A673 (cell line): ENCODE data around the gene PDXDC1. TPM values are rescaled to one million over a fixed set of nuclear protein-coding genes. Genes with fewer than 3 reads are reported as not detected.
"Not testable (repeated sequence)": the region's sequence is repeated elsewhere in the genome, so short reads cannot be mapped to it uniquely, and the experiment has no call there.

Source experiments
- BruUV-seq: library from RNA; stranded (reverse); fragments of 400-500 nt; replicated peaks from 2 replicates; lab custom pipeline; 2021; lab: Mats Ljungman, UMichigan
- CTCF ChIA-PET: fragments of 300-600 bp; sonication (Branson Sonifier 250); formaldehyde crosslinking; loops from one replicate; lab custom pipeline; 2022; ENCODE audit warnings: antibody characterized with exemption; lab: Charles Lee
- POLR2A ChIA-PET: fragments of 300-600 bp; sonication (Branson Sonifier 250); formaldehyde crosslinking; loops from one replicate; lab custom pipeline; 2022; ENCODE audit warnings: antibody characterized with exemption; ENCODE audit not compliant: low non-redundant PET; lab: Charles Lee
- DNase-seq: peaks from one replicate; pipeline ENCODE4 v3.0.0-alpha.2; 2015; ENCODE audit warnings: low spot score
- H3K27ac ChIP-seq: fragments of 200-600 bp; sonication (generic); 2 replicates; pipeline ENCODE4 v1.5.1; 2016; ENCODE audit warnings: mixed run types, low read depth, mild to moderate bottlenecking, mixed read lengths, antibody characterized with exemption, low read length; ENCODE audit not compliant: poor library complexity, severe bottlenecking
- H3K27me3 ChIP-seq: fragments of 200-600 bp; sonication (generic); replicated peaks from 2 replicates; pipeline ENCODE4 v1.6.1; 2017; ENCODE audit warnings: mixed run types, low read depth, mild to moderate bottlenecking, mixed read lengths, antibody characterized with exemption, low read length; ENCODE audit not compliant: insufficient read depth, poor library complexity
- H3K36me3 ChIP-seq: fragments of 200-600 bp; sonication (generic); 2 replicates; pipeline ENCODE4 v1.6.1; 2016; ENCODE audit warnings: mixed run types, mild to moderate bottlenecking, mixed read lengths, antibody characterized with exemption, low read length; ENCODE audit not compliant: insufficient read depth, poor library complexity, severe bottlenecking
- H3K4me1 ChIP-seq: fragments of 200-600 bp; sonication (generic); 2 replicates; pipeline ENCODE4 v1.6.1; 2017; ENCODE audit warnings: mixed run types, mild to moderate bottlenecking, mixed read lengths, antibody characterized with exemption, low read length; ENCODE audit not compliant: insufficient read depth, poor library complexity, severe bottlenecking
- H3K4me3 ChIP-seq: fragments of 200-600 bp; sonication (generic); 2 replicates; pipeline ENCODE4 v1.5.1; 2016; ENCODE audit warnings: low read depth, mixed run types, mild to moderate bottlenecking, mixed read lengths, low read length; ENCODE audit not compliant: poor library complexity, severe bottlenecking
- H3K9me3 ChIP-seq: fragments of 200-600 bp; sonication (generic); 2 replicates; pipeline ENCODE4 v1.6.1; 2016; ENCODE audit warnings: mixed run types, low read depth, mild to moderate bottlenecking, mixed read lengths, antibody characterized with exemption, low read length; ENCODE audit not compliant: poor library complexity, severe bottlenecking
- intact Hi-C: fragments of 100-400 bp; cut with micrococcal nuclease; formaldehyde crosslinking; loops from one replicate; pipeline ENCODE4 v1.10.0; 2022; ENCODE audit not compliant: unreplicated experiment
- microRNA-seq: library from miRNA; unstranded; fragments of <30 nt; microRNA quantifications from one replicate; pipeline ENCODE4 v1.2.0, GENCODE V29; 2021
- total RNA-seq: library from RNA; stranded (reverse); gene quantifications from 2 replicates; pipeline ENCODE4 v1.2.3, GENCODE V29; 2021

The PDXDC1 gene
- total RNA-seq, 1 experiment from 2014 or later: 103 TPM

DNA sequence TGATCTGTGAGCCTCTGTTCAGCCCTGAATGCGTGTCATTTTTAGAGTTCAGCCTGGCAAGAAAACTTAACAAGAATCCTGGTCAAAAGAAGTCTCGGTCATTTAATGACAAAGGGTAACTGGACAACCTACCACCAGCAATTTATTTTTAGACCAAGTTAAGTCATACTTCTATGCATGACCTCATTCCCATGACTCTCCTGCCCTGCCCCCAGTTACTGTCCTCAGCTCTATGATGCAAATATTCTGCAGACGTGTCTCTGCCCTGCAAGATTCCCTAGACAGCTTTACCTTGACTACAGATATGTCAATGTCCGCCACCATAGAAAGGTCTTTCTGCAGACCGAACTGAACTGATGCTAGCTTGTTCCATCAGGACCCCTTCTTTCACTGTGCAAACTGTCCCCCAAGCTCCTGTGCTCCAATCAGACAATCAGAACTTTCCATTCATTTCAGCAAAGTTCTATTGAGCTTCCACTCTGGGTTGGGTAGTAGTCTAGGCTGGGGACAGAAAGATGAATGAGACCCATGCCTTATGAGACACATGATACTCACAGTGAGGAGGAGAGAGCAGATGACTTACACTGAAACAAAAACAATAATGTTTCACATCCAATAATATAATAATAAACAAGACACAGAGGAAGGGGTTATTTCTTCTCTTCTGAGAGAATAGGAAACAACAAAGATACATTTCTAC, 194.3 kb downstream of the PDXDC1 start:
- not testable (repeated sequence) for H3K27ac ChIP-seq

DNA sequence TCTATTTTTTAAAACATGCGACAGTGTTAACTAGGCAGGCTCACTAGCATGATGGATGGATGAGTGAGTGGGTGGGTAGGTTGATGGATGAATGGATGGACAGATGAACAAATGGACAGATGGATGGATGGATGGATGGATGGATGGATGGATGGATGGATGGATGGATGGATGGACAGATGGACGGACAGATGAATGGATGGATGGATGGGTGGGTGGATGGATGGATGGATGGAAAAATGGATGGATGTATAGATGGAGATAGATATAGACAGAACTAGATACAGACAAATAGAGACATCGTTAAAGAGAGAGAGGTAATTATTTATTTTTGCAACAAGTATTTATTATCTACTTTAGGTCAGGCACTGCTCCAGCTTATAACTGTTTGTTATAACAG, 205.1 kb downstream of the PDXDC1 start:
- CTCF ChIA-PET, H3K36me3 ChIP-seq, BruUV-seq, H3K4me1 ChIP-seq, H3K27ac ChIP-seq, POLR2A ChIA-PET, H3K9me3 ChIP-seq, DNase-seq, H3K27me3 ChIP-seq, H3K4me3 ChIP-seq, intact Hi-C loops: not testable (repeated sequence)

More for the DNA sequence above, 194.3 kb downstream of the PDXDC1 start:
- H3K4me1 ChIP-seq, POLR2A ChIA-PET, H3K27me3 ChIP-seq, DNase-seq, CTCF ChIA-PET, H3K36me3 ChIP-seq, H3K4me3 ChIP-seq, intact Hi-C loops, H3K9me3 ChIP-seq, BruUV-seq: not testable (repeated sequence)

DNA sequence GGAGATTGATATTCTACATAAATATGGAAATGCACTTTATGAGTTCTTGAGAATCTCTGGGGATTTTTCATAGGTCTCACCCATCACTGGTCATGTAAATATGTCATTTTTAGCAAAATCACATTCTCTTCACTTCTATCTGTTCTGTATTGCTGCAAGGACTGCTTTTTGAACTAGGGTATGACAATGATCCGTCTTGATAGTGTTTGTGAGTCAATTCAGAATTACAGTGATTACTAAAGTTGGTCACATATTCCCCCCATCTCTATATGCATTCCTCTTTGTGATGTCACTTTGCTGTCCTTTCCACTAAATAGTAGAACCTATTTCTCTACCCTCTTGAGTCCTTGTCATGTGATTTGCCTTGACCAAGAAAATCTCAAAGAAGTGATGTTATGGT, 206.1 kb downstream of the PDXDC1 start:
- BruUV-seq, DNase-seq, H3K27me3 ChIP-seq, H3K36me3 ChIP-seq, H3K4me3 ChIP-seq, CTCF ChIA-PET, H3K9me3 ChIP-seq, intact Hi-C loops, POLR2A ChIA-PET, H3K27ac ChIP-seq, H3K4me1 ChIP-seq: not testable (repeated sequence)

DNA sequence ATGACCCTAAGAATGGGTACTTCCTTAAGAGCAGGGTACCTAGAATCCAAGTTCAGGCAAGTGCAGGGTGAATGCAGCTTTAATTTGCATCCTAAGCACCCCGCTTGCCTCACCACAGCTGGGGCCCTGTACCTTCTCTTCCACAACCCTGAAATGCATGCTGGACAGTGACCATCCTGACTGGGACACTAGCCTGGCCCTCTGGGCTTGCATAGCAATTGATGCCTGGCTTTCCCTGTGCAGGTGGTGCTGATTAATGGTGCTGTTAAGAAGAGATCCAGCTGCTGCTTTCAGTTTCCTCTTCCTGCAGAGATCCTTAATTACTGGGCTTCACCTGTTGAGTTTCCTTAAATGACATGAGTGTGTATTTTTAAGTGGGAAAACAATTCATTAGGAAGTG, 209.2 kb downstream of the PDXDC1 start:
- H3K27ac ChIP-seq, H3K4me1 ChIP-seq, H3K9me3 ChIP-seq, H3K36me3 ChIP-seq, BruUV-seq, CTCF ChIA-PET, POLR2A ChIA-PET, H3K27me3 ChIP-seq, H3K4me3 ChIP-seq, DNase-seq, intact Hi-C loops: not testable (repeated sequence)

Small RNA genes lying within 50 kb of the gene (microRNA-seq; reads per million reads assigned to microRNA genes)
- gene MIR1972-1: not detected
- gene MIR3180-4: not detected
- gene MIR6511A1: not detected
- gene MIR6511B2: not detected
- not detected for gene MIR6770-1

Other genes with a start within 250 kb of the PDXDC1 start
- gene NPIPA2, start 232.5 kb upstream of the PDXDC1 start, total RNA-seq: 7.8 TPM in 2 replicates
- gene NOMO1, start 141.3 kb upstream of the PDXDC1 start, total RNA-seq: 110 and 121 TPM in 2 replicates
- 161 and 178 TPM in 2 replicates for gene NPIPA1, start 37.6 kb upstream of the PDXDC1 start, total RNA-seq
- gene NTAN1, start 81.0 kb downstream of the PDXDC1 start, total RNA-seq: 55.5 and 59.7 TPM in 2 replicates
- gene RRN3, start 119.2 kb downstream of the PDXDC1 start, total RNA-seq: 37.4 and 39.3 TPM in 2 replicates